SK-N-SH (cell line): Measurements from ENCODE around the gene LEMD1. TPM values are rescaled to one million over a fixed set of nuclear protein-coding genes. Genes with fewer than 3 reads are reported as not detected.

ENCODE experiments used
- CTCF ChIA-PET: fragments of 300-600, 350-600 bp; formaldehyde crosslinking; extraction: SDS; loops from one replicate; lab custom pipeline; 2021; lab: Yijun Ruan, JAX
- POLR2A ChIA-PET: fragments of 350-600 bp; sonication (Branson Sonifier 250); formaldehyde crosslinking; extraction: SDS; loops from one replicate; lab custom pipeline; 2020; ENCODE audit warnings: antibody characterized with exemption, inconsistent platforms; lab: Yijun Ruan, JAX
- DNase-seq: peaks from one replicate; pipeline ENCODE4 v3.0.0; 2012
- H2AFZ ChIP-seq: fragments of 200-600 bp; sonication (generic); 2 replicates; pipeline ENCODE4 v1.8.1; 2016; ENCODE audit warnings: antibody characterized with exemption, mild to moderate bottlenecking, low read depth
- H3F3A ChIP-seq: fragments of 200-600 bp; sonication (generic); replicated peaks from 2 replicates; pipeline ENCODE3; 2016; ENCODE audit warnings: antibody characterized with exemption, mild to moderate bottlenecking; ENCODE audit not compliant: insufficient read depth
- H3K27ac ChIP-seq, 2 experiments: fragments of 200-500 bp in 1 of 2; fragments of 200-600 bp in 1 of 2; sonication (Bioruptor generic) in 1 of 2; sonication (generic), shearing (Covaris generic) in 1 of 2; 2 replicates each; pipeline versions ENCODE4 v1.5.1 to v1.6.1; 2014 to 2016; ENCODE audit warnings: low read depth in 2 of 2, inconsistent platforms in 1 of 2, low read length in 1 of 2, mild to moderate bottlenecking in 1 of 2, mixed read lengths in 1 of 2
- H3K27me3 ChIP-seq: fragments of 200-600 bp; sonication (generic), shearing (Covaris generic); 2 replicates; pipeline ENCODE4 v1.6.1; 2016; ENCODE audit warnings: mixed run types; ENCODE audit not compliant: insufficient read depth
- H3K36me3 ChIP-seq, 2 experiments: fragments of 200-500 bp in 1 of 2; fragments of 200-600 bp in 1 of 2; sonication (Bioruptor generic) in 1 of 2; sonication (generic) in 1 of 2; replicated peaks in 1 of 2; 2 replicates each; pipeline versions ENCODE3 to v1.5.1; 2014 to 2016; ENCODE audit warnings: low read length in 1 of 2, mild to moderate bottlenecking in 1 of 2; ENCODE audit not compliant: insufficient read depth in 2 of 2, control insufficient read depth in 1 of 2
- H3K4me1 ChIP-seq, 2 experiments: fragments of 200-500 bp in 1 of 2; fragments of 200-600 bp in 1 of 2; sonication (Bioruptor generic) in 1 of 2; sonication (generic), shearing (Covaris generic) in 1 of 2; 2 replicates each; pipeline versions ENCODE4 v1.5.1 to v1.6.1; 2014 to 2016; ENCODE audit warnings: low read depth in 1 of 2, low read length in 1 of 2, mixed run types in 1 of 2; ENCODE audit not compliant: insufficient read depth in 2 of 2, control insufficient read depth in 1 of 2
- H3K4me2 ChIP-seq: fragments of 200-600 bp; sonication (generic), shearing (Covaris generic); 2 replicates; pipeline ENCODE4 v1.6.1; 2017; ENCODE audit warnings: mixed run types
- H3K4me3 ChIP-seq, 2 experiments: fragments of 200-500 bp in 1 of 2; fragments of 200-600 bp in 1 of 2; sonication (Bioruptor generic) in 1 of 2; sonication (generic), shearing (Covaris generic) in 1 of 2; 2 replicates each; pipeline versions ENCODE4 v1.5.1 to v1.8.1; 2014 to 2016; ENCODE audit warnings: low read depth in 2 of 2, inconsistent platforms in 1 of 2, low read length in 1 of 2, mild to moderate bottlenecking in 1 of 2, mixed read lengths in 1 of 2, moderate library complexity in 1 of 2
- H3K79me2 ChIP-seq: fragments of 200-600 bp; sonication (generic); 2 replicates; pipeline ENCODE4 v1.8.1; 2017; ENCODE audit warnings: mild to moderate bottlenecking; ENCODE audit not compliant: insufficient read depth
- H3K9ac ChIP-seq: fragments of 200-600 bp; sonication (generic); 2 replicates; pipeline ENCODE4 v1.6.1; 2017; ENCODE audit warnings: mixed run types
- H3K9me2 ChIP-seq: fragments of 200-600 bp; sonication (generic); 2 replicates; pipeline ENCODE4 v1.6.1; 2017; ENCODE audit warnings: mixed run types
- H3K9me3 ChIP-seq: fragments of 200-600 bp; sonication (generic); 2 replicates; pipeline ENCODE4 v1.6.1; 2017; ENCODE audit warnings: mixed run types, mild to moderate bottlenecking, moderate library complexity
- H4K20me1 ChIP-seq: fragments of 200-600 bp; sonication (generic); 2 replicates; pipeline ENCODE4 v1.6.1; 2017; ENCODE audit warnings: mild to moderate bottlenecking, mixed run types; ENCODE audit not compliant: insufficient read depth
- EP300 ChIP-seq, 2 experiments: IDR thresholded peaks; 2 replicates each; pipeline versions ENCODE4 v1.4.0 to v1.6.1; 2012; ENCODE audit warnings: borderline replicate concordance in 1 of 2, low read depth in 1 of 2, low read length in 1 of 2
- FOSL2 ChIP-seq: IDR thresholded peaks from 2 replicates; pipeline ENCODE4 v1.4.0; 2012; ENCODE audit warnings: low read depth, mild to moderate bottlenecking, moderate library complexity, borderline replicate concordance
- GABPA ChIP-seq: IDR thresholded peaks from 2 replicates; pipeline ENCODE4 v1.4.0; 2012; ENCODE audit warnings: low read depth, mild to moderate bottlenecking
- GATA2 ChIP-seq: sonication (generic); formaldehyde crosslinking; IDR thresholded peaks from 2 replicates; pipeline ENCODE4 v1.5.0; 2020; ENCODE audit warnings: mild to moderate bottlenecking, missing genetic modification reagents
- IRF3 ChIP-seq: fragments of 150-350 bp; IDR thresholded peaks from 2 replicates; pipeline ENCODE4 v1.6.1; 2016; ENCODE audit warnings: mild to moderate bottlenecking, low read depth, low read length
- JUND ChIP-seq: IDR thresholded peaks from 2 replicates; pipeline ENCODE4 v1.4.0; 2012
- MAX ChIP-seq: IDR thresholded peaks from 2 replicates; pipeline ENCODE4 v1.4.0; 2012; ENCODE audit warnings: low read depth
- NRF1 ChIP-seq: IDR thresholded peaks from 2 replicates; pipeline ENCODE4 v1.6.1; 2012; ENCODE audit warnings: low read depth, mild to moderate bottlenecking, low read length
- RAD21 ChIP-seq: IDR thresholded peaks from 2 replicates; pipeline ENCODE4 v1.6.1; 2012; ENCODE audit warnings: mild to moderate bottlenecking, low read length
- REST ChIP-seq: IDR thresholded peaks from 2 replicates; pipeline ENCODE4 v1.6.1; 2012; ENCODE audit warnings: mild to moderate bottlenecking, low read depth, low read length, moderate library complexity
- SIN3A ChIP-seq: IDR thresholded peaks from 2 replicates; pipeline ENCODE4 v1.6.1; 2012; ENCODE audit warnings: low read depth, mild to moderate bottlenecking, low read length, moderate library complexity, borderline replicate concordance
- SMC3 ChIP-seq: IDR thresholded peaks from 2 replicates; pipeline ENCODE4 v1.6.1; 2012; ENCODE audit warnings: low read depth, low read length, improper control_type of control experiment
- TAF1 ChIP-seq: IDR thresholded peaks from 2 replicates; pipeline ENCODE4 v1.6.1; 2012; ENCODE audit warnings: low read depth, mild to moderate bottlenecking, low read length, moderate library complexity, borderline replicate concordance
- TEAD4 ChIP-seq: IDR thresholded peaks from 2 replicates; pipeline ENCODE4 v1.4.0; 2012; ENCODE audit warnings: mild to moderate bottlenecking, borderline replicate concordance; ENCODE audit not compliant: insufficient read depth
- ZBTB33 ChIP-seq: IDR thresholded peaks from 2 replicates; pipeline ENCODE4 v1.4.0; 2012; ENCODE audit warnings: low read depth, borderline replicate concordance
- WGBS: methylation state at CpG from one replicate; pipeline ENCODE4 v1.1.6; 2017; ENCODE audit warnings: low lambda C conversion rate; 5-methylcytosine and 5-hydroxymethylcytosine counted together
- polyA plus RNA-seq, 3 experiments: library from polyadenylated mRNA; depleted of rRNA; stranded (reverse); fragments of >200 nt; gene quantifications; 2 replicates each; pipeline ENCODE4 v1.2.3, GENCODE V29; 2012

Gene LEMD1
- polyA plus RNA-seq, 1 of the 3 experiments (the other 2 are of a cell fraction) = not detected

GRCh38 chr1:205435578-205436573 lies 14.0 kb upstream of the LEMD1 start:
- DNase-seq = no peak
- Histone ChIP-seq H3K4me2 (no peak overlapping the region), H4K20me1 (no peaks in the 10 kb centered on the region), H3K36me3 (no peaks in the 10 kb centered on the region), H3F3A (no peaks in the 10 kb centered on the region), H3K27ac (no peak overlapping the region), H3K9ac (no peak overlapping the region), H3K4me3 (no peak overlapping the region), H3K27me3 (peaks cover 54% of the 10 kb centered on the region; the same call in 1 of the 2 replicates), H2AFZ (no peak overlapping the region), H3K9me2 (no peaks in the 10 kb centered on the region), H3K79me2 (no peaks in the 10 kb centered on the region), H3K9me3 (no peaks in the 10 kb centered on the region), H3K4me1 (peaks cover 0 to 3% of the 10 kb centered on the region in 2 experiments; a peak in 1 of 4 replicates)
- POLR2A ChIA-PET = no interaction called here
- WGBS = 43% methylated on average over 8 of the region's 11 CpGs
- TF ChIP-seq GATA2 (CRISPR knock-in tag) (no peak), SIN3A (no peak), TEAD4 (no peak), ZBTB33 (no peak), IRF3 (no peak), SMC3 (no peak)
- CTCF ChIA-PET = interaction anchor here (0.9 to 2.1 kb wide), 4 partner anchors 10 to 374 kb away, joined by 3 to 8 read pairs (median 4); no protein-coding TSS in a partner anchor

GRCh38 chr1:205434738-205435137 lies 12.9 kb upstream of the LEMD1 start:
- CTCF ChIA-PET = interaction anchor here (1.3 kb wide), 1 partner anchor 80 kb away, joined by 3 read pairs; no protein-coding TSS in a partner anchor
- Histone ChIP-seq H3K27ac (no peak overlapping the region), H3K27me3 (peaks cover 53% of the 10 kb centered on the region; the same call in 1 of the 2 replicates), H3K36me3 (no peaks in the 10 kb centered on the region), H3F3A (no peaks in the 10 kb centered on the region), H4K20me1 (no peaks in the 10 kb centered on the region), H3K4me3 (no peak overlapping the region), H3K4me2 (no peak overlapping the region), H2AFZ (no peak overlapping the region), H3K9me3 (no peaks in the 10 kb centered on the region), H3K4me1 (peaks cover 0 to 3% of the 10 kb centered on the region in 2 experiments; a peak in 1 of 4 replicates), H3K79me2 (no peaks in the 10 kb centered on the region), H3K9me2 (no peaks in the 10 kb centered on the region), H3K9ac (no peak overlapping the region)
- no peak for DNase-seq
- 21% methylated on average over 5 of the region's 6 CpGs for WGBS
- POLR2A ChIA-PET = no interaction called here
- no peak for TF ChIP-seq REST
- TF ChIP-seq EP300 (IDR thresholded peaks at IDR 0.05; ENCODE audit: borderline replicate concordance in 1 of 2, low read depth in 1 of 2, low read length in 1 of 2) = no peak
- no peak for TF ChIP-seq JUND
- no peak for TF ChIP-seq FOSL2
- no peak for TF ChIP-seq NRF1
- TF ChIP-seq RAD21 = no peak
- no peak for TF ChIP-seq MAX
- no peak for TF ChIP-seq TAF1
- no peak for TF ChIP-seq GABPA
- TF ChIP-seq ZBTB33 = no peak
